ENCODE data around the gene PCSK5. TPM values are rescaled to one million over a fixed set of nuclear protein-coding genes. Genes with fewer than 3 reads are reported as not detected.

The PCSK5 gene
- total RNA-seq, 1 experiment from 2014 or later, result 0.17 TPM

GRCh38 chr9:76101075-76101474 lies 210.6 kb downstream of the PCSK5 start:
- ChIA-PET CTCF (no interaction called here), POLR2A (ENCODE audit: low non-redundant PET) (no interaction called here)
- H3K9me3 ChIP-seq (ENCODE audit: low read depth, low read length, poor library complexity, severe bottlenecking), result no peaks in the 10 kb centered on the region
- TF ChIP-seq EZH2 (IDR thresholded peaks at IDR 0.05; ENCODE audit: borderline replicate concordance, low read depth, low read length, poor library complexity, severe bottlenecking), result no peak
- no peak for TF ChIP-seq CTCF (conservative IDR thresholded peaks at IDR 0.05; ENCODE audit: low read depth, low read length)
- H3K27me3 ChIP-seq (replicated peaks; ENCODE audit: insufficient read depth, low read depth, low read length, poor library complexity), result peaks cover 70% of the 10 kb centered on the region
- no peak overlapping the region for H3K4me3 ChIP-seq (ENCODE audit: low read depth, low read length, poor library complexity, severe bottlenecking)
- DNase-seq (ENCODE audit: low spot score), result no peak
- BruUV-seq (replicated peaks), result no TSS peak
- no peaks in the 10 kb centered on the region for H3K36me3 ChIP-seq (ENCODE audit: insufficient read depth, low read length, poor library complexity, severe bottlenecking)
- H3K27ac ChIP-seq (ENCODE audit: low read depth, low read length, poor library complexity, severe bottlenecking), result no peak overlapping the region
- H3K4me1 ChIP-seq (ENCODE audit: insufficient read depth, low read length, poor library complexity, severe bottlenecking), result no peaks in the 10 kb centered on the region
- intact Hi-C loops (cut with micrococcal nuclease; ENCODE audit: unreplicated experiment), result no loop called here

GRCh38 chr9:76101491-76101890 lies 211.0 kb downstream of the PCSK5 start:
- CTCF ChIA-PET, result no interaction called here
- intact Hi-C loops (cut with micrococcal nuclease; ENCODE audit: unreplicated experiment), result no loop called here
- no peak overlapping the region for H3K27ac ChIP-seq (ENCODE audit: low read depth, low read length, poor library complexity, severe bottlenecking)
- no peaks in the 10 kb centered on the region for H3K36me3 ChIP-seq (ENCODE audit: insufficient read depth, low read length, poor library complexity, severe bottlenecking)
- POLR2A ChIA-PET (ENCODE audit: low non-redundant PET), result no interaction called here
- H3K27me3 ChIP-seq (replicated peaks; ENCODE audit: insufficient read depth, low read depth, low read length, poor library complexity), result peaks cover 72% of the 10 kb centered on the region
- no peaks in the 10 kb centered on the region for H3K9me3 ChIP-seq (ENCODE audit: low read depth, low read length, poor library complexity, severe bottlenecking)
- no peak for TF ChIP-seq CTCF (conservative IDR thresholded peaks at IDR 0.05; ENCODE audit: low read depth, low read length)
- TF ChIP-seq EZH2 (IDR thresholded peaks at IDR 0.05; ENCODE audit: borderline replicate concordance, low read depth, low read length, poor library complexity, severe bottlenecking), result no peak
- H3K4me1 ChIP-seq (ENCODE audit: insufficient read depth, low read length, poor library complexity, severe bottlenecking), result no peaks in the 10 kb centered on the region
- no TSS peak for BruUV-seq (replicated peaks)
- DNase-seq (ENCODE audit: low spot score), result no peak
- no peak overlapping the region for H3K4me3 ChIP-seq (ENCODE audit: low read depth, low read length, poor library complexity, severe bottlenecking)

- Histone ChIP-seq H3K27ac (ENCODE audit: low read depth, low read length, poor library complexity, severe bottlenecking) (no peak overlapping the region), H3K4me1 (ENCODE audit: insufficient read depth, low read length, poor library complexity, severe bottlenecking) (no peaks in the 10 kb centered on the region), H3K9me3 (ENCODE audit: low read depth, low read length, poor library complexity, severe bottlenecking) (no peaks in the 10 kb centered on the region), H3K27me3 (replicated peaks; ENCODE audit: insufficient read depth, low read depth, low read length, poor library complexity) (peaks cover 72% of the 10 kb centered on the region), H3K4me3 (ENCODE audit: low read depth, low read length, poor library complexity, severe bottlenecking) (no peak overlapping the region), H3K36me3 (ENCODE audit: insufficient read depth, low read length, poor library complexity, severe bottlenecking) (no peaks in the 10 kb centered on the region)
- intact Hi-C loops (cut with micrococcal nuclease; ENCODE audit: unreplicated experiment), result no loop called here
- POLR2A ChIA-PET (ENCODE audit: low non-redundant PET), result no interaction called here
- TF ChIP-seq CTCF (conservative IDR thresholded peaks at IDR 0.05; ENCODE audit: low read depth, low read length) (no peak), EZH2 (IDR thresholded peaks at IDR 0.05; ENCODE audit: borderline replicate concordance, low read depth, low read length, poor library complexity, severe bottlenecking) (no peak)
- DNase-seq (ENCODE audit: low spot score), result no peak
- no TSS peak for BruUV-seq (replicated peaks)
- CTCF ChIA-PET, result no interaction called here
Measured at GRCh38 chr9:76101947-76102346, 211.5 kb downstream of the PCSK5 start.

All from A673 (cell line).